Measurements from ENCODE around the gene STX7.

STX7 gene

DNA sequence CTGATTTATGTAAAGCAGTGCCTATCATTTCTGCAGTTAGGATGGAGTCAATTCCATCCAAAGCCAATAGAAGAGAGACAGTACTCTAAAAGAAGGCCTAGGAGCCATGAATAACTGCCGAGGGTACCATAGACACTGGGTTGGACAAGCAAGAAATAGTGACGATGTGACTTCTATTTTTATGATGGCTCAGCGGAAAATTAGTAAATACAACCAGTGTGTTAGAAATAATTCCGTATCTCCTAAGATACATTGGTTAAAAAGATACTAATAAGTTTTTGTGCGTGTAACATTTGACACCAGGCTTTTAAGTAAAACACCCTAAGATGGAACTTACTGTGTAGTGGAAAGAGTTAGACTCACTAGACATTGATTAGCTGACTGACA, 66.1 kb downstream of the STX7 start:
- no peak overlapping the region for H3K4me3 ChIP-seq (ENCODE audit: low read depth, low read length)
- no peak for DNase-seq (ENCODE audit: low read depth)
- TF ChIP-seq, protein P1, sequence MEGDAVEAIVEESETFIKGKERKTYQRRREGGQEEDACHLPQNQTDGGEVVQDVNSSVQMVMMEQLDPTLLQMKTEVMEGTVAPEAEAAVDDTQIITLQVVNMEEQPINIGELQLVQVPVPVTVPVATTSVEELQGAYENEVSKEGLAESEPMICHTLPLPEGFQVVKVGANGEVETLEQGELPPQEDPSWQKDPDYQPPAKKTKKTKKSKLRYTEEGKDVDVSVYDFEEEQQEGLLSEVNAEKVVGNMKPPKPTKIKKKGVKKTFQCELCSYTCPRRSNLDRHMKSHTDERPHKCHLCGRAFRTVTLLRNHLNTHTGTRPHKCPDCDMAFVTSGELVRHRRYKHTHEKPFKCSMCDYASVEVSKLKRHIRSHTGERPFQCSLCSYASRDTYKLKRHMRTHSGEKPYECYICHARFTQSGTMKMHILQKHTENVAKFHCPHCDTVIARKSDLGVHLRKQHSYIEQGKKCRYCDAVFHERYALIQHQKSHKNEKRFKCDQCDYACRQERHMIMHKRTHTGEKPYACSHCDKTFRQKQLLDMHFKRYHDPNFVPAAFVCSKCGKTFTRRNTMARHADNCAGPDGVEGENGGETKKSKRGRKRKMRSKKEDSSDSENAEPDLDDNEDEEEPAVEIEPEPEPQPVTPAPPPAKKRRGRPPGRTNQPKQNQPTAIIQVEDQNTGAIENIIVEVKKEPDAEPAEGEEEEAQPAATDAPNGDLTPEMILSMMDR (IDR thresholded peaks at IDR 0.05; ENCODE audit: control insufficient read depth, extremely low read depth, insufficient read depth), result no peak

DNA sequence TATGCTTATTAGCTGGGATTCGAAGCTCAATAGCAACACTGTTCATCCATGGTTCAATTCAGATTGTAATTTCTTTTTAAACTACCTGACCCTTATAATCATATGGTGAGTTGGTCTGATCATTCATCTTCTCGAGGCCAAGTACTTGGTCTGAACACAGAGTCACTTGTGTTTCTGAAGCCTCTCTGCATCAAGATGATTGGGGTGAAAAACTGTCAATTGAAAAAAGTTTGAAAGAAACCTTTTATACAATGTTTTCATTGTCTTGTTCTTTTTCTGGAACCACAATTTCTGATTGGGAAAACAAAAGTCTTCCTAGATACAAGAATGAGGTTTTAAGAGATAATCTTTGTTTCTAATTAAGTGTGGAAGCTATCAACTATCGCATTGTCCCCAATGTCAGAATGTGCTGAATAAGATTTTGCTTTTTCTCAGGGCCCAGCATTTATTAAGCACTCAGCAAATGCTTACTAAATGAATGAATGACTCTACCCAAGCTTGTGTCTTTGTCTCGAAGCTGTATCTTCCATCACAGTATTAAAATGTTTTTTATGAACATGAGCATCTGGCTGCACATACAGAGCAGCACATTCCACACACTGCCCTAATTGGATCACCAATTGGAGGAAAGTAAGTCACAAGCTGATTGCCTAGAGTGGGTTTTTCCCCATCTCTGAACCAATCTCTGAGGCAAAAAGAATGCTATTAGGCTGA, 66.6 kb downstream of the STX7 start:
- TF ChIP-seq, protein P1 (IDR thresholded peaks at IDR 0.05; ENCODE audit: control insufficient read depth, extremely low read depth, insufficient read depth), result no peak
- no peak overlapping the region for H3K4me3 ChIP-seq (ENCODE audit: low read depth, low read length)
- no peak for DNase-seq (ENCODE audit: low read depth)

DNA sequence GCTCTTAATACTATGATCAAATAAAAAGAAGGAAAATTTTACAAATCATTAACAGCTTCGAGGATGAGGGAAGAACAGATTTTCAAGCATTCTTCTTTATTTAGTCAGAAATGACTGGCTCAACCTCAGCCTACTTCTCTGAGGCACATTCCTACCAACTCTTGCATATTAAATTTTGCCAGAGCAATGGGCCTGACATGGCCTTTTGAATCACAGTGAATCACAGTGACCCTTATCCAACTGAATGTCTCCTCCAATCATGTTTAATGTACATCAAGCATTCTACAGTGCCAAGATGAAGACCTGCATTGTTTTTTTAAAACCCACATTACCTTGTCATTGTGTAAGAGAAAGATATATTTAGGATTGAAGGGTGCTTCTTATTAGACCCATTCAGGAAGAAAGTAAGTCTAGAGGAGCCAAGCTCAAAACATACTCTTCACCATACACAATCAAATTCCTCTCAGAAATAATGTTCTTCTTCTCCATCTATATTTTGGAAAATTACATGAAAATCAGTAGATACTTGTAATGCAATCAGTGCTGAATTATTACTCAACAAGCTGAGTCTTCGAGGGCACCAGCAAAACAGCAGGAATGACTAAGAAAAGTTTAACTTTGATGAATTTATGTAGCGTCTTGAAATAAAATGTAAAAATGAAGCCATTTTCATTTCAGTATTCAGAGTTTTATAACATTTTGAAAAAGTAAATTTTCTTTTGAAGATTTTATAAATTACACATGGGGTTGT, 67.5 kb downstream of the STX7 start:
- no peak overlapping the region for H3K4me3 ChIP-seq (ENCODE audit: low read depth, low read length)
- no peak for DNase-seq (ENCODE audit: low read depth)
- TF ChIP-seq, protein P1 (IDR thresholded peaks at IDR 0.05; ENCODE audit: control insufficient read depth, extremely low read depth, insufficient read depth), result no peak

DNA sequence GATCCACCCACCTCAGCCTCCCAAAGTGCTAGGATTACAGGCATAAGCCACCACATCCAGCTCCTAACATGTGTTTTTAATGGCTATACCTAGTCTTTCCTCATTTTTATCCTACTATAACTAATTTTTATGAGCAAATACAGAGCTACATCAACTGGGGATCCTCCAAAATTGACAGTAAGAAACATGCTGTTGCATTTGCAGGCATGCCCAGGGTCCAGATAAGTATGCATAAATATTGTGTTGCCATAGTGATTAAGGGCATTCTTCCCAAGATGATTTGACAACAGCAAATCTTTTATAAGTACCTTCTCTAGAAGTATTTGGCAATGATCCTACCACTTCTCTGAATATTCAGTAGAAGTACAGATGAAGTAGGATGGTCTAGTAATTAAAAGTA, 69.7 kb downstream of the STX7 start:
- TF ChIP-seq, protein P1 (IDR thresholded peaks at IDR 0.05; ENCODE audit: control insufficient read depth, extremely low read depth, insufficient read depth), result no peak
- peak; percentile 2 for DNase-seq (ENCODE audit: low read depth)
- H3K4me3 ChIP-seq (ENCODE audit: low read depth, low read length), result no peak overlapping the region

DNA sequence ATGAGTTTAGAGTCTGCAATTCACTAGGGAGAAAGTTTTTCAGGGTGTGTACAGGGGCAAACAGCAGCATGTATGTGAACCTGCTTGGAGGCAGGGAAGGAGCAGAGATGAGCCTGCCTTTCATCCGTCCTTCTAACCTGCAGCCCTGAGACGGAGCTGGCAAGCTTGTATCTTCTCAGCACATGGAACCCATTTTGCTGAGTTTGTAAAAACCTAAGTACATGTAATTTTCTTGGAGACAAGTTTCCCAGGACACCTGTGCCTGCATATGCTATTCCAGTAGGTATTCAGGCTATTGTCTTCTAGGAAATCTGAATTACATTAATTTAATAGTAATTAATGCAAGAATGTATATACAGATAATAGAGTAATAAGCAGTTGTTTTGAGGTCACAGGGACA, 82.8 kb downstream of the STX7 start:
- DNase-seq (ENCODE audit: low read depth), result no peak
- TF ChIP-seq, protein P1 (IDR thresholded peaks at IDR 0.05; ENCODE audit: control insufficient read depth, extremely low read depth, insufficient read depth), result no peak
- no peak overlapping the region for H3K4me3 ChIP-seq (ENCODE audit: low read depth, low read length)

DNA sequence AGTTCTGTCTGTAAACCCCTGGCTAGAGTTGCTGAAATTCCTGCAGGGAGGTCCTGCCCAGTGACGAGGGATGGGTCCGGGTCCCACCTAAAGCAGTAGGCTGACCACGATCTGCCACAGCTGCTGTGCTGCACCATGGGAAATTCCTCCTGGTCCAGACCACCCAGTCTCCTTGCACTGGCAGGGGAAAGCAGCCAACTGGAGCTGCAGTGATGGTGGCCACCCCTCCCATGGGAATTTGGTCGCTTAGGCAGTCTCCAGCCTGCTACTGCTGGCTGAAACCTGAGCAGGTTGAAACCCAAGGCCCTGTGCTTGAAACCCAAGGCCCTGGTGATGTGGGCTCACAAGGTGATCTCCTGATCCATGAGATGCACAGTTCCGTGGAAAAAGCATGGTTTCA, 87.7 kb downstream of the STX7 start:
- TF ChIP-seq, protein P1 (IDR thresholded peaks at IDR 0.05; ENCODE audit: control insufficient read depth, extremely low read depth, insufficient read depth), result no peak
- H3K4me3 ChIP-seq (ENCODE audit: low read depth, low read length), result no peak overlapping the region
- DNase-seq (ENCODE audit: low read depth), result no peak
